Testis (tissue), 2 donors: ENCODE results near the gene PITX3.

Experiments
- CTCF ChIP-seq, 3 experiments: fragments of 450-650 bp in 2 of 3; fragments of 200-600 bp in 1 of 3; sonication (generic) in 1 of 3; IDR thresholded peaks; one replicate each; pipeline ENCODE4 v1.5.1; 2016 to 2019; ENCODE audit warnings: antibody characterized with exemption in 3 of 3, mild to moderate bottlenecking in 2 of 3, moderate library complexity in 1 of 3
- POLR2A ChIP-seq: fragments of 450-650 bp; IDR thresholded peaks from one replicate; pipeline ENCODE4 v1.6.1; 2017; ENCODE audit warnings: antibody characterized with exemption, mild to moderate bottlenecking, moderate library complexity

GRCh38 chr10:102246261-102246660 lies 4.9 kb upstream of the PITX3 start:
- TF ChIP-seq CTCF (IDR thresholded peaks at IDR 0.05), result no peak
- no peak for TF ChIP-seq POLR2A
